Choroid plexus epithelial cell (primary cell): ENCODE data around the gene USP5.
"Not testable (repeated sequence)": the region's sequence is repeated elsewhere in the genome, so short reads cannot be mapped to it uniquely, and the experiment has no call there.

Experiments used
- DNase-seq: peaks from one replicate; pipeline ENCODE4 v3.0.0-alpha.2; 2010; ENCODE audit warnings: low read depth
- H3K4me3 ChIP-seq: 2 replicates; pipeline ENCODE4 v1.5.1; 2011; ENCODE audit warnings: low read depth, mild to moderate bottlenecking, control low read depth, low read length, moderate library complexity
- TF ChIP-seq, protein P1 (sequence below): conservative IDR thresholded peaks from 2 replicates; pipeline ENCODE4 v1.5.1; 2011; ENCODE audit warnings: low read depth, mild to moderate bottlenecking, control low read depth, inconsistent platforms, low read length, moderate library complexity

USP5 gene

DNA sequence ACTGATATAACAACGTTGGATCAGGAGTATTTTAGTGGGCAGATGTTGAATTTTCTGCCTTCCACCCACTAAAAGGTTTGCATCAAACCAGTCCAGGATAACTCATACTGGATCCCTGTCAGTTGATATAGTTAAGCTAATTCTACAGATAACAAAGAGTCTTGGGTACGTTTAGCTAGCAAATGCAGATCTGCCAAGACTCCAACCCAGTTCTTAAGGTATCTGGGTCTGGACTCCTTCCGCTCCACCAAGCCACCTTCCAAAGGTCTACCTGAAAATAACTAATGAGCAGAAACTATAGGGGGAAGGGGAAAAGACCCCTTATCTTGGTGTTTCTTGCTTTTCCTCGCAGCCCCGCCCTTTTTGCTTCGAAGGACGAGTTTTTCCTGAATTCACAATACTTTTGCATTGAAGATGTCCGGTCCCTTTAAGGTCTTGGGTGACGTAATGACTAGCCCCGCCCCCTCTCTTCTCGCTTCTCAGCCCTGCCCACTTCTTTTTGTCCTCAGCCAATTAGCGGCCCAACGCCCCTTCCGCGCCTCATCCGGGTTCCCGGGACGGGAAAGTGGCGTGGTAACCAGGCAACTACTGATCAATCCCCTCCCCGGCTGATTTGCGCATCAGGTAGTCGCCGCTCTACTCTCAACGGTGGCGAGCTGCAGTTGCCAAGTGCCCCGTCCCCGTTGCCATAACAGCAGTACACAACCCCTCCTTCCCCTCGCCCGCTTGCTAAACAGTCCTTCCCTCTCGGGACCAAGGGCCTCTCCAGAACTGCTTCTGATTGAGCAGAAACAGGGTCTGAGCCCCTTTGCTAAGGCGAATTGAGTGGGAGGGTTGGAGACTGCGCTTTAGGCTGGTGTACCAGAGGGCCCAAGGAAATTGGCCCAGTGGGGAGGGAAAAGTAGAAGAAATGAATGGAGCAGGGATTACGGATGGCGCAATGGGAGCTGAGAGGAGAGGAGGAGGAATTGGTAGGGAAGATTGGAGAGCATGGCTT, 52.6 kb downstream of the USP5 start, which contains the start of gene LRRC23:
LRRC23 (plus strand) TSS at position 543 of the 997 bp plus-strand sequence. CDS start 812 bp downstream, outside the sequence.
- peak within 1 kb of the TSS; percentile 85 for H3K4me3 ChIP-seq
- DNase-seq: peak; percentile 96
- TF ChIP-seq, protein P1, sequence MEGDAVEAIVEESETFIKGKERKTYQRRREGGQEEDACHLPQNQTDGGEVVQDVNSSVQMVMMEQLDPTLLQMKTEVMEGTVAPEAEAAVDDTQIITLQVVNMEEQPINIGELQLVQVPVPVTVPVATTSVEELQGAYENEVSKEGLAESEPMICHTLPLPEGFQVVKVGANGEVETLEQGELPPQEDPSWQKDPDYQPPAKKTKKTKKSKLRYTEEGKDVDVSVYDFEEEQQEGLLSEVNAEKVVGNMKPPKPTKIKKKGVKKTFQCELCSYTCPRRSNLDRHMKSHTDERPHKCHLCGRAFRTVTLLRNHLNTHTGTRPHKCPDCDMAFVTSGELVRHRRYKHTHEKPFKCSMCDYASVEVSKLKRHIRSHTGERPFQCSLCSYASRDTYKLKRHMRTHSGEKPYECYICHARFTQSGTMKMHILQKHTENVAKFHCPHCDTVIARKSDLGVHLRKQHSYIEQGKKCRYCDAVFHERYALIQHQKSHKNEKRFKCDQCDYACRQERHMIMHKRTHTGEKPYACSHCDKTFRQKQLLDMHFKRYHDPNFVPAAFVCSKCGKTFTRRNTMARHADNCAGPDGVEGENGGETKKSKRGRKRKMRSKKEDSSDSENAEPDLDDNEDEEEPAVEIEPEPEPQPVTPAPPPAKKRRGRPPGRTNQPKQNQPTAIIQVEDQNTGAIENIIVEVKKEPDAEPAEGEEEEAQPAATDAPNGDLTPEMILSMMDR: no peak

DNA sequence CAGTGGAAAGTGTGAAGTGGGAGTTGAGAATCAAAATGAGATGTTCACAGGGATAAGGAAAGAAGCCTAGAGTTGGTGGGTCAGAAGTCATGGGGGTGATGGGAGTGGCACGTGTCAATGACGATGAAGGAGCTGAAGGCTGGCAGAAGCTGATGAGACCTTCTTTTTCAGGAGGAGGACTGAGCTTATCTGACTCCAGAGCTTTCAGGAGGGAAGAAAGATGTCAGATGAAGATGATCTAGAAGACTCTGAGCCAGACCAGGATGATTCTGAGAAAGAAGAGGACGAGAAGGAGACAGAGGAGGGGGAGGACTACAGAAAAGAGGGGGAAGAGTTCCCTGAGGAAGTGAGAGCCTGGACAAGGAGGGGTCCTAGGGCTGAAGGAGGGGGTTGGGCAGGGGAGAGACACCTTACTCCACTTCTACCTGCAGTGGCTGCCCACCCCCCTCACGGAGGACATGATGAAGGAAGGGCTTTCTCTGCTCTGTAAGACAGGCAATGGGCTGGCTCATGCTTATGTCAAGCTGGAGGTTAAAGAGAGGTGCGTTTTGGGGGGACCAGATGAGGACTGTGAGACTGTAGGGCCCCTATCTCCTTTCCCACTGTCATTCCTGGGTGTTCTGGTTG, 53.6 kb downstream of the USP5 start:
- DNase-seq: no peak
- TF ChIP-seq, protein P1: no peak
- peak overlapping the region; percentile 85 for H3K4me3 ChIP-seq

DNA sequence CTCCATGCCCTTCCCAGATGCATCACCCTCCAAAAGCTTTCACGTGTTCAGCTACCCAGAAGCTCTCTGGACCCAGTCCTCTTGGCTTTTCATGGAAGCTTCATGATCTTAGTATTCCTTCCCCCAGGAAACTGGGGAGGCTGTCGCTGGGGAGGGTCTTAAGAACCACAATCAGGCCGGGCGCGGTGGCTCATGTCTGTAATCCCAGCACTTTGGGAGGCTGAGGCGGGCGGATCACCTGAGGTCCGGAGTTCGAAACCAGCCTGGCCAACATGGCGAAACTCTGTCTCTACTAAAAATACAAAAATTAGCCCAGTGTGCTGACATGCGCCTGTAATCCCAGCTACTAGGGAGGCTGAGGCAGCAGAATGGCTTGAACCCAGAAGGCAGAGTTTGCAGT, 56.2 kb downstream of the USP5 start:
- not testable (repeated sequence) for DNase-seq, H3K4me3 ChIP-seq

DNA sequence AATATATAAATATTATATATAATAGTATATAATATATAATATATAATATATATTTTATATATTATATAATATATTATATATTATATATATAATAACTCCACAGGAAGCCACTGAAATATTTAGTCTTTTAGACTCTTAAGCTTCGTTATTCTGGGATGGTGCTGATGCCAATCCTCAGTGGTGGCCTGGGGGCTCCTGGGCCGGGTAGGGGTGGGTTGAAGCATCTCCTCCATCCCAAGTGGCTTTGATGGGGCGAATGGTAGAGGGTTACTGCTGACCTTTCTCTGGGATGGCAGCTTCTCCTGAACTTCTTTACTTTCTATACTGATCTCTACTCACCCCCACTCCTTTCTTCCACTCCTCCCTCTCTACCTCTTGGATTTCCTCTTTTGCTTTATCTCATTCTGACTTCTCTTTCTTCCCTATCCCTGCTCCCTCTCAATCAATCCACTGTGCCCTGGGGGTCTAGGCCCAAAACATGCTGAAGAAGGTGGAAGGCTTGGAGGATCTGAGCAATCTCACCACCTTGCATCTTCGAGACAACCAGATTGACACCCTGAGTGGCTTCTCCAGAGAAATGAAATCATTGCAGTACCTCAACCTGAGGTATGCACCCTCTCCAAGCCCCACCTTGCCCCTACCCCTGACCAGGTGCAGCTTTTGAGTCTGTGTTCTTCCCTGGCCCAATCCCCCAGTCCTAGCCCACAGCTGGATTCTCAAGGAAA, 57.6 kb downstream of the USP5 start:
- H3K4me3 ChIP-seq: no peak overlapping the region
- DNase-seq: no peak
- TF ChIP-seq, protein P1: no peak

DNA sequence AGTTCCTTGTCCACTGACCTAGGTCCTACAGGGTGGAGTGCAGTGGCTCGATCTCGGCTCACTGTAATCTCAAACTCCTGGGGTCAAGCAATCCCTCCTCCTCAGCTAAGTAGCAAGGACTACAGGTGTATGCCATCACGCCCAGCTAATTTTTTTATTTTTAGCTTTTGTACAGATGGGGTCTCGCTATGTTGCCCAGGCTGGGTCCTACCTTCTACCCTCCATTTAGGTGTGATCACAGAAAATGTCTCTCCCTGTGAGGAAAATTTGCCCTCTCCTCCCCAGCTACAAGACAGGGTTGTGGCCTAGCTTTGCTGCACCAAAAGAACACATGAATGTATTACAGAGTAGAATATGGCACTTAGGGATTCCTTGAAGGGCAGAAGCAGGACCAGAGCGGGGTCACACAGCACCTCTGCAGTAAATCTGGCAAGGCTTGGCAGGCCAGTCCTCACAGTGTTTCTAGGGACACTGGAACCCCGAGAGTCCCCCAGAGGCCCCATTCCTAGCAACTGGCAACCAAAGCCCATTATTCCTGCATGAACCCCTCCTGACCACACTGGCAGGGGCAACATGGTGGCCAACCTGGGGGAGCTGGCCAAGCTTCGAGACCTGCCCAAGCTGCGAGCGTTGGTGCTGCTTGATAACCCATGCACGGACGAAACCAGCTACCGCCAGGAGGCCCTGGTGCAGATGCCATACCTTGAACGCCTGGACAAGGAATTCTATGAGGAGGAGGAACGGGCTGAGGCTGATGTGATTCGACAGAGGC, 60.4 kb downstream of the USP5 start:
- H3K4me3 ChIP-seq: no peak overlapping the region
- TF ChIP-seq, protein P1: no peak
- DNase-seq: no peak

DNA sequence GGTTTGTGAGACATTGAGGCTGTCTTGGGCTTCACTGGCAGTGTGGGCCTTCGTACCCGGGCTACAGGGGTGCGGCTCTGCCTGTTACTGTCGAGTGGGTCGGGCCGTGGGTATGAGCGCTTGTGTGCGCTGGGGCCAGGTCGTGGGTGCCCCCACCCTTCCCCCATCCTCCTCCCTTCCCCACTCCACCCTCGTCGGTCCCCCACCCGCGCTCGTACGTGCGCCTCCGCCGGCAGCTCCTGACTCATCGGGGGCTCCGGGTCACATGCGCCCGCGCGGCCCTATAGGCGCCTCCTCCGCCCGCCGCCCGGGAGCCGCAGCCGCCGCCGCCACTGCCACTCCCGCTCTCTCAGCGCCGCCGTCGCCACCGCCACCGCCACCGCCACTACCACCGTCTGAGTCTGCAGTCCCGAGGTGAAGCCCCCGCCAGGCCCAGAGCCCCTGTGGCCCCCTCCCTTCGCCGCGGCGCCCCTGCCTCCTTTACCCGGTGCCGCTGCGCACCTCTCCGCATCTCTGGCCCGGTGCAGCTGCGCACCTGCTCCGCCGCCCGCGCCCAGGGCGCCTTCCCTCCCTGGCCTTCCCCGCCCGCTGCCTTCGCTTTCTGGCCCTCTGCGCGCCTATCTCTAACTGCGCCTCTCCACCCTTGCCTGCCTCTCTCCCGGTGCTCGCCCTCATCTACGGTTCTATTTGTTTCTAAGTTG, 62.4 kb downstream of the USP5 start, which contains the start of gene ENO2:
ENO2 (plus strand) TSS at position 335 of the 701 bp plus-strand sequence. CDS start 1,253 bp downstream, outside the sequence.
- peak within 1 kb of the TSS; percentile 69 for H3K4me3 ChIP-seq
- TF ChIP-seq, protein P1: no peak
- peak; percentile 55 for DNase-seq
